Measurements from ENCODE around the gene PLXNC1. TPM values are rescaled to one million over a fixed set of nuclear protein-coding genes. Genes with fewer than 3 reads are reported as not detected.

Gene PLXNC1
- total and polyA plus RNA-seq, 9 of the 15 experiments (the other 6 are each of a cell fraction or from before 2014, with no cell fraction given) = 0.08 to 0.87 (median 0.28) TPM

GRCh38 chr12:94101738-94102660 lies 46.4 kb upstream of the PLXNC1 start (continued):
- 0 out of 2 replicates have a peak, but pooled peaks have one; percentile 30 for TF ChIP-seq DMBX1 (CRISPR knock-in tag; IDR thresholded peaks at IDR 0.05; ENCODE audit: borderline replicate concordance)
- TF ChIP-seq DLX4 (CRISPR knock-in tag; IDR thresholded peaks at IDR 0.05) = no peak
- TF ChIP-seq ZNF584 (CRISPR knock-in tag; IDR thresholded peaks at IDR 0.05; ENCODE audit: low read depth) = no peak
- TF ChIP-seq HSF4 (CRISPR knock-in tag; IDR thresholded peaks at IDR 0.05; ENCODE audit: borderline replicate concordance) = no peak
- TF ChIP-seq BHLHE40 (IDR thresholded peaks at IDR 0.05; ENCODE audit: low read length) = 0 out of 2 replicates have a peak, but pooled peaks have one; percentile 25
- TF ChIP-seq RERE (CRISPR knock-in tag; IDR thresholded peaks at IDR 0.05; ENCODE audit: borderline replicate concordance) = no peak
- no peak for TF ChIP-seq SRSF1 (IDR thresholded peaks at IDR 0.05; ENCODE audit: low read depth, low read length)
- TF ChIP-seq ATF6 (CRISPR knock-in tag; IDR thresholded peaks at IDR 0.05) = no peak
- peak; percentile 9 for TF ChIP-seq CCNT2 (IDR thresholded peaks at IDR 0.05; ENCODE audit: borderline replicate concordance, extremely low read depth, insufficient read length, low read depth, low read length)
- TF ChIP-seq KLF1 (tag; IDR thresholded peaks at IDR 0.05) = peak; percentile 70; the same call in 1 of the 2 replicates
- peak; percentile 16; the same call in 1 of the 2 replicates for TF ChIP-seq TCF3 (CRISPR knock-in tag; IDR thresholded peaks at IDR 0.05)
- peak; percentile 28; the same call in 1 of the 2 replicates for TF ChIP-seq HMBOX1 (IDR thresholded peaks at IDR 0.05)
- no peak for TF ChIP-seq ZNF121 (CRISPR knock-in tag; conservative IDR thresholded peaks at IDR 0.05)
- TF ChIP-seq ZBTB43 (CRISPR knock-in tag; IDR thresholded peaks at IDR 0.05) = no peak
- TF ChIP-seq CBX2 (IDR thresholded peaks at IDR 0.05; ENCODE audit: insufficient read depth, low read length, poor library complexity, severe bottlenecking) = no peak

Measured in K562 (cell line).